ENCODE results near the gene DSC1. TPM values are rescaled to one million over a fixed set of nuclear protein-coding genes. Genes with fewer than 3 reads are reported as not detected.

DSC1 gene
- total and polyA plus RNA-seq, 2 of the 13 experiments (the other 11 are each of a cell fraction or from before 2014, with no cell fraction given), result not detected

DNA sequence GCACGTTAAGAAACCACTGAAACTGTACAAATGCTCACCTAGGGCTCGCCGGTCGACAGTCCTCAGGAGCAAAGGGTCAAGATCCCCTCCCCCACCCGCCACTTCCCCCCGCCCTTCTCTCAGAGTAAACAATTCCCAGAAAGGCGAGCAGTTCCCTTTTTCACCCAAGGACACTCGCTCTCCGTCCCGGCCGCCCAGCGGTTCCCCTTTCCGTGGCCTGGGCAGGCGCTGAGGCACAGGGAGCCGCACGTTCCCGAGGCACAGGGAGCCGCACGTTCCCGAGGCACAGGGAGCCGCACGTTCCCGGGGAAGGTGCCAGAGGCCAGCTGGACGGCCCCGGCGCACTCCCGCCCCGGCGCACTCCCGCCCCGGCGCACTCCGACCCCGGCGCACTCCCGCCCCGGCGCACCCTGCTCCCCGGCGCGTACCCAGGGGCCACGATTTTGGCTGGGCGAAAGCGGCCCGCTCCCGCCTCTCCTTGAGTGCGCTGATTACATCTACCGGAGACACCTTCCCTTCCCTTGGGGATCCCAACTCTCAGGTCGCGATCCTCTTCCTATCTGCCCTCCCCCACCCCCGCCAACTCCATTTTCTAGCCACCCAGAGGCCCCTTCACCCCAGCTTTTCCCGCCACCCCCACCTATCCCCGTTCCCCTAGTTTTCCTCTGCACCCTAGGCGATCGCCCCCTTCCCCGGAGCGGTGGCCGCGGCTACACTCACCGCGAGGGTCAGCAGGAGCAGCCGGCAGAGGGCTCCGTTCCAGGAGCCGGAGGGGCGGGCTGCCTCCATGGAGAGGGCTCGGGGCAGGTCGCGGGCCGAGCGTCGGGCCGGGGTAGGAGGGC lies 61.3 kb downstream of the DSC1 start (continued):
- TF ChIP-seq, protein P1, sequence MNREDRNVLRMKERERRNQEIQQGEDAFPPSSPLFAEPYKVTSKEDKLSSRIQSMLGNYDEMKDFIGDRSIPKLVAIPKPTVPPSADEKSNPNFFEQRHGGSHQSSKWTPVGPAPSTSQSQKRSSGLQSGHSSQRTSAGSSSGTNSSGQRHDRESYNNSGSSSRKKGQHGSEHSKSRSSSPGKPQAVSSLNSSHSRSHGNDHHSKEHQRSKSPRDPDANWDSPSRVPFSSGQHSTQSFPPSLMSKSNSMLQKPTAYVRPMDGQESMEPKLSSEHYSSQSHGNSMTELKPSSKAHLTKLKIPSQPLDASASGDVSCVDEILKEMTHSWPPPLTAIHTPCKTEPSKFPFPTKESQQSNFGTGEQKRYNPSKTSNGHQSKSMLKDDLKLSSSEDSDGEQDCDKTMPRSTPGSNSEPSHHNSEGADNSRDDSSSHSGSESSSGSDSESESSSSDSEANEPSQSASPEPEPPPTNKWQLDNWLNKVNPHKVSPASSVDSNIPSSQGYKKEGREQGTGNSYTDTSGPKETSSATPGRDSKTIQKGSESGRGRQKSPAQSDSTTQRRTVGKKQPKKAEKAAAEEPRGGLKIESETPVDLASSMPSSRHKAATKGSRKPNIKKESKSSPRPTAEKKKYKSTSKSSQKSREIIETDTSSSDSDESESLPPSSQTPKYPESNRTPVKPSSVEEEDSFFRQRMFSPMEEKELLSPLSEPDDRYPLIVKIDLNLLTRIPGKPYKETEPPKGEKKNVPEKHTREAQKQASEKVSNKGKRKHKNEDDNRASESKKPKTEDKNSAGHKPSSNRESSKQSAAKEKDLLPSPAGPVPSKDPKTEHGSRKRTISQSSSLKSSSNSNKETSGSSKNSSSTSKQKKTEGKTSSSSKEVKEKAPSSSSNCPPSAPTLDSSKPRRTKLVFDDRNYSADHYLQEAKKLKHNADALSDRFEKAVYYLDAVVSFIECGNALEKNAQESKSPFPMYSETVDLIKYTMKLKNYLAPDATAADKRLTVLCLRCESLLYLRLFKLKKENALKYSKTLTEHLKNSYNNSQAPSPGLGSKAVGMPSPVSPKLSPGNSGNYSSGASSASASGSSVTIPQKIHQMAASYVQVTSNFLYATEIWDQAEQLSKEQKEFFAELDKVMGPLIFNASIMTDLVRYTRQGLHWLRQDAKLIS (CRISPR knock-in tag; IDR thresholded peaks at IDR 0.05), result no peak
- no peak for TF ChIP-seq ZNF644 (CRISPR knock-in tag; IDR thresholded peaks at IDR 0.05; ENCODE audit: low read depth)
- TF ChIP-seq KDM2A (CRISPR knock-in tag; IDR thresholded peaks at IDR 0.05; ENCODE audit: borderline replicate concordance, low read depth), result peak; percentile 69; the same call in 1 of the 2 replicates
- no peak for TF ChIP-seq SMAD3 (CRISPR knock-in tag; IDR thresholded peaks at IDR 0.05)
- TF ChIP-seq, protein P2, sequence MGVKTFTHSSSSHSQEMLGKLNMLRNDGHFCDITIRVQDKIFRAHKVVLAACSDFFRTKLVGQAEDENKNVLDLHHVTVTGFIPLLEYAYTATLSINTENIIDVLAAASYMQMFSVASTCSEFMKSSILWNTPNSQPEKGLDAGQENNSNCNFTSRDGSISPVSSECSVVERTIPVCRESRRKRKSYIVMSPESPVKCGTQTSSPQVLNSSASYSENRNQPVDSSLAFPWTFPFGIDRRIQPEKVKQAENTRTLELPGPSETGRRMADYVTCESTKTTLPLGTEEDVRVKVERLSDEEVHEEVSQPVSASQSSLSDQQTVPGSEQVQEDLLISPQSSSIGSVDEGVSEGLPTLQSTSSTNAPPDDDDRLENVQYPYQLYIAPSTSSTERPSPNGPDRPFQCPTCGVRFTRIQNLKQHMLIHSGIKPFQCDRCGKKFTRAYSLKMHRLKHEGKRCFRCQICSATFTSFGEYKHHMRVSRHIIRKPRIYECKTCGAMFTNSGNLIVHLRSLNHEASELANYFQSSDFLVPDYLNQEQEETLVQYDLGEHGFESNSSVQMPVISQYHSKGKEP (CRISPR knock-in tag; IDR thresholded peaks at IDR 0.05), result no peak
- TF ChIP-seq SPEN (CRISPR knock-in tag; IDR thresholded peaks at IDR 0.05; ENCODE audit: low read depth), result no peak; the same call in 1 of the 2 replicates
- TF ChIP-seq SAFB2 (CRISPR knock-in tag; IDR thresholded peaks at IDR 0.05; ENCODE audit: borderline replicate concordance, low read depth), result 0 out of 2 replicates have a peak, but pooled peaks have one; percentile 9
- TF ChIP-seq BORCS8-MEF2B (CRISPR knock-in tag; IDR thresholded peaks at IDR 0.05), result peak; percentile 56; the same call in 1 of the 2 replicates
- TF ChIP-seq, protein P3, sequence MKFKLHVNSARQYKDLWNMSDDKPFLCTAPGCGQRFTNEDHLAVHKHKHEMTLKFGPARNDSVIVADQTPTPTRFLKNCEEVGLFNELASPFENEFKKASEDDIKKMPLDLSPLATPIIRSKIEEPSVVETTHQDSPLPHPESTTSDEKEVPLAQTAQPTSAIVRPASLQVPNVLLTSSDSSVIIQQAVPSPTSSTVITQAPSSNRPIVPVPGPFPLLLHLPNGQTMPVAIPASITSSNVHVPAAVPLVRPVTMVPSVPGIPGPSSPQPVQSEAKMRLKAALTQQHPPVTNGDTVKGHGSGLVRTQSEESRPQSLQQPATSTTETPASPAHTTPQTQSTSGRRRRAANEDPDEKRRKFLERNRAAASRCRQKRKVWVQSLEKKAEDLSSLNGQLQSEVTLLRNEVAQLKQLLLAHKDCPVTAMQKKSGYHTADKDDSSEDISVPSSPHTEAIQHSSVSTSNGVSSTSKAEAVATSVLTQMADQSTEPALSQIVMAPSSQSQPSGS (CRISPR knock-in tag; IDR thresholded peaks at IDR 0.05), result no peak
- TF ChIP-seq, protein P4, sequence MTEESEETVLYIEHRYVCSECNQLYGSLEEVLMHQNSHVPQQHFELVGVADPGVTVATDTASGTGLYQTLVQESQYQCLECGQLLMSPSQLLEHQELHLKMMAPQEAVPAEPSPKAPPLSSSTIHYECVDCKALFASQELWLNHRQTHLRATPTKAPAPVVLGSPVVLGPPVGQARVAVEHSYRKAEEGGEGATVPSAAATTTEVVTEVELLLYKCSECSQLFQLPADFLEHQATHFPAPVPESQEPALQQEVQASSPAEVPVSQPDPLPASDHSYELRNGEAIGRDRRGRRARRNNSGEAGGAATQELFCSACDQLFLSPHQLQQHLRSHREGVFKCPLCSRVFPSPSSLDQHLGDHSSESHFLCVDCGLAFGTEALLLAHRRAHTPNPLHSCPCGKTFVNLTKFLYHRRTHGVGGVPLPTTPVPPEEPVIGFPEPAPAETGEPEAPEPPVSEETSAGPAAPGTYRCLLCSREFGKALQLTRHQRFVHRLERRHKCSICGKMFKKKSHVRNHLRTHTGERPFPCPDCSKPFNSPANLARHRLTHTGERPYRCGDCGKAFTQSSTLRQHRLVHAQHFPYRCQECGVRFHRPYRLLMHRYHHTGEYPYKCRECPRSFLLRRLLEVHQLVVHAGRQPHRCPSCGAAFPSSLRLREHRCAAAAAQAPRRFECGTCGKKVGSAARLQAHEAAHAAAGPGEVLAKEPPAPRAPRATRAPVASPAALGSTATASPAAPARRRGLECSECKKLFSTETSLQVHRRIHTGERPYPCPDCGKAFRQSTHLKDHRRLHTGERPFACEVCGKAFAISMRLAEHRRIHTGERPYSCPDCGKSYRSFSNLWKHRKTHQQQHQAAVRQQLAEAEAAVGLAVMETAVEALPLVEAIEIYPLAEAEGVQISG (CRISPR knock-in tag; IDR thresholded peaks at IDR 0.05), result no peak; the same call in 1 of the 2 replicates
- TF ChIP-seq CAMTA2 (CRISPR knock-in tag; IDR thresholded peaks at IDR 0.05; ENCODE audit: borderline replicate concordance), result no peak
- no peak for TF ChIP-seq SCMH1 (CRISPR knock-in tag; IDR thresholded peaks at IDR 0.05; ENCODE audit: borderline replicate concordance)
- peak; percentile 96 for TF ChIP-seq RBFOX2 (IDR thresholded peaks at IDR 0.05; ENCODE audit: low read depth, low read length)
- TF ChIP-seq YY1 (IDR thresholded peaks at IDR 0.05; ENCODE audit: insufficient read depth, insufficient replicate concordance, low read depth, low read length), result peak; percentile 21
- TF ChIP-seq ZNF205 (CRISPR knock-in tag; IDR thresholded peaks at IDR 0.05), result no peak

Measured in HepG2 (cell line).